Lung (tissue), 12 donors: ENCODE measurements around the gene ZNF107. TPM values are rescaled to one million over a fixed set of nuclear protein-coding genes. Genes with fewer than 3 reads are reported as not detected.
A peak's percentile ranks its signal among the peaks of the same experiment; 100 is the strongest.

ENCODE experiments used
- ATAC-seq: fragments of 200-7000 bp; cut with Tn5 transposase; one replicate; pipeline ENCODE4 v1.9.1; 2020; ENCODE audit warnings: moderate number of reproducible peaks; ENCODE audit not compliant: insufficient read depth, low FRiP score
- DNase-seq, 3 donors: peaks; one replicate each; pipeline ENCODE4 v3.0.0-alpha.2; 2013 to 2017
- H3K27ac ChIP-seq, 2 donors: one replicate each; pipeline ENCODE4 v1.5.1; 2013; ENCODE audit warnings: mild to moderate bottlenecking in 2 of 2, moderate library complexity in 2 of 2, control low read depth in 1 of 2, inconsistent platforms in 1 of 2, low read depth in 1 of 2, low read length in 1 of 2
- H3K27me3 ChIP-seq, 3 donors: one replicate each; pipeline ENCODE4 v1.5.1; 2013; ENCODE audit warnings: low read length in 2 of 3; ENCODE audit not compliant: control insufficient read depth in 3 of 3, insufficient read depth in 3 of 3
- H3K36me3 ChIP-seq, 4 donors: one replicate each; pipeline ENCODE4 v1.5.1; 2013; ENCODE audit warnings: low read length in 4 of 4, mild to moderate bottlenecking in 1 of 4, moderate library complexity in 1 of 4; ENCODE audit not compliant: control insufficient read depth in 4 of 4, insufficient read depth in 4 of 4
- H3K4me1 ChIP-seq, 5 donors: one replicate each; pipeline ENCODE4 v1.5.1; 2013; ENCODE audit warnings: low read length in 5 of 5, mild to moderate bottlenecking in 2 of 5, moderate library complexity in 1 of 5; ENCODE audit not compliant: control insufficient read depth in 5 of 5, insufficient read depth in 5 of 5
- H3K4me3 ChIP-seq: one replicate; pipeline ENCODE4 v1.5.1; 2013; ENCODE audit warnings: mild to moderate bottlenecking, control low read depth, moderate library complexity
- H3K9ac ChIP-seq, 2 donors: one replicate each; pipeline ENCODE4 v1.5.1; 2013; ENCODE audit warnings: low read length in 2 of 2, control low read depth in 1 of 2; ENCODE audit not compliant: insufficient read depth in 1 of 2
- H3K9me3 ChIP-seq, 4 donors: one replicate each; pipeline ENCODE4 v1.5.1; 2013; ENCODE audit warnings: low read length in 3 of 4, mild to moderate bottlenecking in 1 of 4, moderate library complexity in 1 of 4; ENCODE audit not compliant: control insufficient read depth in 4 of 4, insufficient read depth in 3 of 4
- WGBS, 2 donors: extraction: QIAGEN DNeasy Blood & Tissue Kit; methylation state at CpG; one replicate each; pipeline ENCODE4 v1.1.7; 2013; 5-methylcytosine and 5-hydroxymethylcytosine counted together
- polyA plus RNA-seq, 2 donors: library from polyadenylated mRNA; stranded (reverse); fragments of 200-250 nt; gene quantifications; one replicate each; pipeline ENCODE4 v1.2.1, GENCODE V29; 2013
- total RNA-seq, 2 donors: library from RNA; depleted of rRNA in 1 of 2; stranded (reverse); fragments of >200 nt in 1 of 2; gene quantifications; one replicate each; pipeline ENCODE4 v1.2.1, GENCODE V29; 2014 to 2021
- TF ChIP-seq, protein P1 (sequence below): IDR thresholded peaks from 2 replicates; pipeline ENCODE4 v1.5.1; 2012; ENCODE audit warnings: mild to moderate bottlenecking; ENCODE audit errors: control extremely low read depth, extremely low read depth
- donor health status: control.
- donor health status: control.
- donor health status: Bipolar disorder and iron deficiency.
- donor health status: healthy.
- donor health status: DM: yes; HTN: yes; CAD: no.

The ZNF107 gene
- total and polyA plus RNA-seq, 4 donors = 1.3 to 9.0 (median 3.1) TPM

DNA sequence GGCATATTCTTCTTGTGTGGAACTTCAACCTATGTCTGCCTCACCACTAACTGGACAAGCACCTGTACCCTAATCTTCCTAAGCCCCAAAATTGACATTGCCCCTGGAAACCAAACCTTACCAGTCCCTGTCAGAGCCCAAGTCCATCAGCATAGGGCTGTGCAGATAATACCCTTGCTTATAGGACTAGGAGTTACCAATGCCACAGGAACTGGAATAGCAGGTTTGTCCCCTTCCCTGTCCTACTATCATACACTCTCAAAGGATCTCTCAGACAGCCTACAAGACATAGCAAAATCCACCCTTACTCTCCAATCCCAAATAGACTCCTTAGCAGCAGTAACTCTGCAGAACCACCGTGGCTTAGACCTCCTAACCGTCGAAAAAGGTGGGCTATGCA lies 19.8 kb downstream of the ZNF107 start:
- Histone ChIP-seq H3K4me3 (no peak overlapping the region), H3K9ac (no peak overlapping the region), H3K36me3 (peaks cover 16 to 64% (median 47%) of the 10 kb centered on the region in 4 donors), H3K9me3 (peaks cover 0 to 28% (median 6%) of the 10 kb centered on the region in 4 donors), H3K27ac (no peak overlapping the region), H3K27me3 (no peaks in the 10 kb centered on the region), H3K4me1 (no peaks in the 10 kb centered on the region)
- DNase-seq (no peak), ATAC-seq (no peak)
- TF ChIP-seq, protein P1, sequence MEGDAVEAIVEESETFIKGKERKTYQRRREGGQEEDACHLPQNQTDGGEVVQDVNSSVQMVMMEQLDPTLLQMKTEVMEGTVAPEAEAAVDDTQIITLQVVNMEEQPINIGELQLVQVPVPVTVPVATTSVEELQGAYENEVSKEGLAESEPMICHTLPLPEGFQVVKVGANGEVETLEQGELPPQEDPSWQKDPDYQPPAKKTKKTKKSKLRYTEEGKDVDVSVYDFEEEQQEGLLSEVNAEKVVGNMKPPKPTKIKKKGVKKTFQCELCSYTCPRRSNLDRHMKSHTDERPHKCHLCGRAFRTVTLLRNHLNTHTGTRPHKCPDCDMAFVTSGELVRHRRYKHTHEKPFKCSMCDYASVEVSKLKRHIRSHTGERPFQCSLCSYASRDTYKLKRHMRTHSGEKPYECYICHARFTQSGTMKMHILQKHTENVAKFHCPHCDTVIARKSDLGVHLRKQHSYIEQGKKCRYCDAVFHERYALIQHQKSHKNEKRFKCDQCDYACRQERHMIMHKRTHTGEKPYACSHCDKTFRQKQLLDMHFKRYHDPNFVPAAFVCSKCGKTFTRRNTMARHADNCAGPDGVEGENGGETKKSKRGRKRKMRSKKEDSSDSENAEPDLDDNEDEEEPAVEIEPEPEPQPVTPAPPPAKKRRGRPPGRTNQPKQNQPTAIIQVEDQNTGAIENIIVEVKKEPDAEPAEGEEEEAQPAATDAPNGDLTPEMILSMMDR = no peak
- WGBS, 2 donors = 81 to 98% methylated on average over 3 of the region's 3 CpGs

DNA sequence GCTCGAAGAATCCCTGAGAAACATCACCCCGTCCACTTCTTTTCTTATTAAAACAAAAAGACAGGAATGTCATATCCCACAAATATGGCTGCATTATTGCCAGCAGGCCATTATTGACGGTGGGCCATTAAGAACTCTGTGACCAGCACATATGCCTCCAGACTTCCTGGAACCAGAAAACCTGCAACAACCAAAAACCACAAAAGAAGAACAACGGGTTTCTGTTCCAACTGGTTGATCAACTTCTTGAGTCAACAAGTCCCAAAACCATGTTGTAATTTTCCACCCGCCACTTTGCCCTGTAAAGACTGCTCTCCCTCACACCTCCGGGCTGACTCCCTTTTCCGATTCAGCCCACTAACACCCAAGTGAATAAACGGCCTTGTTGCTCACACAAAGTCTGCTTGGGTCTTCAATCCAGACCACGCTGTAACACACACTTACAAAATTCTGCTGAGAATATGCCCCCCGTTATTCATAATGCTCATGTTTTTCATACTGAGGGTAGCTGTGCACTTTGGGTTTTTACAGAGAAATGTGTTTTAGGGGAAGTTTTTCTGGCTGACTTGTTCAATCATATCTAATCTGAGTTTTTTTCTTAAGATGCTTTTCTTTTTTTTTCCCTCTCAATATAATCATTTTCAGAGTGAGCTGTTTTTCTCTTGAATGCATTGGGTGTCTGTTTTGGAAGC lies 20.7 kb downstream of the ZNF107 start:
- peaks cover 0 to 25% (median 5%) of the 10 kb centered on the region in 4 donors for H3K9me3 ChIP-seq
- ATAC-seq (no peak), DNase-seq (peak in 2 of 3 donors; percentile 14 to 23)
- H3K36me3 ChIP-seq = peaks cover 16 to 60% (median 41%) of the 10 kb centered on the region in 4 donors
- H3K27me3 ChIP-seq = no peaks in the 10 kb centered on the region
- H3K4me3 ChIP-seq = no peak overlapping the region
- 71 to 78% methylated on average over 10 of the region's 10 CpGs for WGBS, 2 donors
- H3K27ac ChIP-seq = no peak overlapping the region
- H3K4me1 ChIP-seq = no peaks in the 10 kb centered on the region
- no peak overlapping the region for H3K9ac ChIP-seq
- TF ChIP-seq, protein P1 = no peak

DNA sequence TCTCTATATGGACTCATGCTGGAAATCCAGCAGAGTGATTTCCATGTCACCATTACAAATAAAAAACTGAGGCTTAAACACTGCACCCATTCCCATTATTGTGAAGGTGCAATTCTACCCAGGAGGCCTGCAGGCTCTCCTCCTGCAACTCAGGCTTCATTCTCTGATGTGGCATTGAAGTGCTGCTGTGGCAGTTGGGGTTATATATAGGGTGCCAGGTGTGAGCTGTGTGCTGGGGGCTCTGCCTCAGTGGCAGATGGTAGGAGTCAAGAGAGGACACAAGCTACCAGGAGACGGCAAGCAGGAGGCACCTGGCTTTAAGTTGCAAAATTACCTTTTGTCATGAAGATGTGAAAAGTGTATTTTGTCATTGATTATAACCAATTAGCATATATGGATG lies 21.3 kb downstream of the ZNF107 start:
- no peak overlapping the region for H3K27ac ChIP-seq
- H3K9ac ChIP-seq = no peak overlapping the region
- DNase-seq (no peak), ATAC-seq (no peak)
- H3K9me3 ChIP-seq = peaks cover 0 to 25% (median 4%) of the 10 kb centered on the region in 4 donors
- 93 to 94% methylated on average over 1 of the region's 1 CpG for WGBS, 2 donors
- no peak overlapping the region for H3K4me3 ChIP-seq
- H3K4me1 ChIP-seq = no peaks in the 10 kb centered on the region
- no peaks in the 10 kb centered on the region for H3K27me3 ChIP-seq
- TF ChIP-seq, protein P1 = no peak
- H3K36me3 ChIP-seq = peaks cover 16 to 61% (median 38%) of the 10 kb centered on the region in 4 donors
